ENCODE results near the gene UHMK1. TPM values are rescaled to one million over a fixed set of nuclear protein-coding genes. Genes with fewer than 3 reads are reported as not detected.

The UHMK1 gene
- total and polyA plus RNA-seq, 7 donors, result 16.7 to 62.1 (median 35.4) TPM

GRCh38 chr1:162573136-162573535 lies 75.5 kb downstream of the UHMK1 start:
- H3K27me3 ChIP-seq (ENCODE audit: insufficient read depth in 3 of 3, low read length in 2 of 3), result no peaks in the 10 kb centered on the region
- intact Hi-C loops (cut with DNase I), result no loop called here
- H3K9me3 ChIP-seq, result no peaks in the 10 kb centered on the region
- H3K36me3 ChIP-seq (ENCODE audit: insufficient read depth in 1 of 2, low read depth in 1 of 2), result peaks cover 1 to 22% of the 10 kb centered on the region in 2 donors
- TF ChIP-seq, protein P1, sequence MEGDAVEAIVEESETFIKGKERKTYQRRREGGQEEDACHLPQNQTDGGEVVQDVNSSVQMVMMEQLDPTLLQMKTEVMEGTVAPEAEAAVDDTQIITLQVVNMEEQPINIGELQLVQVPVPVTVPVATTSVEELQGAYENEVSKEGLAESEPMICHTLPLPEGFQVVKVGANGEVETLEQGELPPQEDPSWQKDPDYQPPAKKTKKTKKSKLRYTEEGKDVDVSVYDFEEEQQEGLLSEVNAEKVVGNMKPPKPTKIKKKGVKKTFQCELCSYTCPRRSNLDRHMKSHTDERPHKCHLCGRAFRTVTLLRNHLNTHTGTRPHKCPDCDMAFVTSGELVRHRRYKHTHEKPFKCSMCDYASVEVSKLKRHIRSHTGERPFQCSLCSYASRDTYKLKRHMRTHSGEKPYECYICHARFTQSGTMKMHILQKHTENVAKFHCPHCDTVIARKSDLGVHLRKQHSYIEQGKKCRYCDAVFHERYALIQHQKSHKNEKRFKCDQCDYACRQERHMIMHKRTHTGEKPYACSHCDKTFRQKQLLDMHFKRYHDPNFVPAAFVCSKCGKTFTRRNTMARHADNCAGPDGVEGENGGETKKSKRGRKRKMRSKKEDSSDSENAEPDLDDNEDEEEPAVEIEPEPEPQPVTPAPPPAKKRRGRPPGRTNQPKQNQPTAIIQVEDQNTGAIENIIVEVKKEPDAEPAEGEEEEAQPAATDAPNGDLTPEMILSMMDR (IDR thresholded peaks at IDR 0.05), result no peak
- 93 to 100% (median 93%) methylated on average over 1 of the region's 1 CpG for WGBS, 3 donors
- ATAC-seq (no peak), DNase-seq (no peak)
- no peak overlapping the region for H3K4me3 ChIP-seq
- peaks cover 13% of the 10 kb centered on the region for H3K4me1 ChIP-seq
- H3K27ac ChIP-seq, result no peak overlapping the region

DNA sequence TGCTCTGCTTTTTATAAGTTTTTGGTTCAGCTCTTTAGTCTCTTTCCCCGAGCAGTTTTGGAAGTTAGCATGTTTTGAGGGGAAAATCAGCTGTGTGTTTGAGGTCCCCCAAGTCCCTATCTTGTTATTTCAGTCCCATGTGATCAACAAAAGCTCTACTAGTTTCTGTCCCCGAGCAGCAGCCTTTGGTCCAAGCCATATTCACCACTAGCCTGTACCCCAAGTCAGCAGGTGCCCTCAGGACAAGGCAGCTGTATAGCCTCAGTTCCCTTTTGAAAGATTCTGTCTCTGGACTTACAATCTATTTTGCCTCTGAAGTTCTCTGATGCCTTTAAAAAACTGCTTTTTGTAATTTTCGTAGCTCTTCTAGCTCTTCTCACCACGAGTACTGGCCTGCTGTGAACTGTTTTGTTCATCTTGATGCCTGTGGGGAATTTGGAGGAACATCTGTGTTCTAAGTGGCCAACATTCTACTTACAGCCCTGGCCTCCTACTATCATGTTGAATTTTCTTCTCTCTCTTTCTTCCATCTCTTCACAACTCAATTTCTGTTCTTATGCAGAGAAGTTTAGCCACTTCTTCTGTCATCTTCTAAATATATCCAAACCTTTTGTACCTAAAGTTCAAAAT lies 80.6 kb downstream of the UHMK1 start:
- H3K4me3 ChIP-seq, result no peak overlapping the region
- ATAC-seq (no peak), DNase-seq (no peak)
- WGBS, 3 donors, result 60 to 76% (median 72%) methylated on average over 4 of the region's 4 CpGs
- peaks cover 0 to 35% of the 10 kb centered on the region in 2 donors for H3K36me3 ChIP-seq (ENCODE audit: insufficient read depth in 1 of 2, low read depth in 1 of 2)
- intact Hi-C loops (cut with DNase I), result no loop called here
- TF ChIP-seq, protein P1 (IDR thresholded peaks at IDR 0.05), result no peak
- no peak overlapping the region for H3K27ac ChIP-seq
- peaks cover 14% of the 10 kb centered on the region for H3K4me1 ChIP-seq
- H3K9me3 ChIP-seq, result no peaks in the 10 kb centered on the region
- no peaks in the 10 kb centered on the region for H3K27me3 ChIP-seq (ENCODE audit: insufficient read depth in 3 of 3, low read length in 2 of 3)

- Histone ChIP-seq H3K36me3 (ENCODE audit: insufficient read depth in 1 of 2, low read depth in 1 of 2) (peaks cover 3 to 42% of the 10 kb centered on the region in 2 donors), H3K27ac (no peak overlapping the region), H3K27me3 (ENCODE audit: insufficient read depth in 3 of 3, low read length in 2 of 3) (no peaks in the 10 kb centered on the region), H3K4me3 (no peak overlapping the region), H3K9me3 (no peaks in the 10 kb centered on the region), H3K4me1 (peaks cover 14% of the 10 kb centered on the region)
- 80 to 85% (median 82%) methylated on average over 1 of the region's 1 CpG for WGBS, 3 donors
- TF ChIP-seq, protein P1 (IDR thresholded peaks at IDR 0.05), result no peak
- ATAC-seq (no peak), DNase-seq (no peak)
- intact Hi-C loops (cut with DNase I), result no loop called here
These were observed 81.3 kb downstream of the UHMK1 start for GRCh38 chr1:162578936-162579335.

Other genes starting within 250 kb of the UHMK1 start
- not detected for gene SPATA46, start 121.0 kb upstream of the UHMK1 start, total RNA-seq
- gene SPATA46, start 121.0 kb upstream of the UHMK1 start, polyA plus RNA-seq, result not detected
- 1 to 10 TPM in 1 of 4 donors, under 1 TPM in 3; 0.28 to 1.1 (median 0.73) TPM for gene C1orf226, start 116.1 kb upstream of the UHMK1 start, total RNA-seq
- under 1 TPM; 0.10 to 0.26 (median 0.24) TPM for gene C1orf226, start 116.1 kb upstream of the UHMK1 start, polyA plus RNA-seq
- gene SH2D1B, start 85.7 kb upstream of the UHMK1 start, total RNA-seq, result 1 to 10 TPM; 1.1 to 4.0 (median 1.4) TPM
- gene SH2D1B, start 85.7 kb upstream of the UHMK1 start, polyA plus RNA-seq, result 1 to 10 TPM in 1 of 3 donors, under 1 TPM in 2; 0.12 to 2.9 (median 0.34) TPM
- gene UAP1, start 63.9 kb downstream of the UHMK1 start, total RNA-seq, result 10 to 100 TPM; 24.1 to 55.3 (median 42.3) TPM
- gene UAP1, start 63.9 kb downstream of the UHMK1 start, polyA plus RNA-seq, result 100 to 1,000 TPM in 1 of 3 donors, 10 to 100 TPM in 2; 28.0 to 147 (median 36.0) TPM
- 10 to 100 TPM in 1 of 4 donors, 1 to 10 TPM in 3; 6.0 to 21.2 (median 6.4) TPM for gene DDR2, start 134.6 kb downstream of the UHMK1 start, total RNA-seq
- 1 to 10 TPM; 1.3 to 2.9 (median 1.6) TPM for gene DDR2, start 134.6 kb downstream of the UHMK1 start, polyA plus RNA-seq